ENCODE measurements around the gene KRTAP10-11.

DNA sequence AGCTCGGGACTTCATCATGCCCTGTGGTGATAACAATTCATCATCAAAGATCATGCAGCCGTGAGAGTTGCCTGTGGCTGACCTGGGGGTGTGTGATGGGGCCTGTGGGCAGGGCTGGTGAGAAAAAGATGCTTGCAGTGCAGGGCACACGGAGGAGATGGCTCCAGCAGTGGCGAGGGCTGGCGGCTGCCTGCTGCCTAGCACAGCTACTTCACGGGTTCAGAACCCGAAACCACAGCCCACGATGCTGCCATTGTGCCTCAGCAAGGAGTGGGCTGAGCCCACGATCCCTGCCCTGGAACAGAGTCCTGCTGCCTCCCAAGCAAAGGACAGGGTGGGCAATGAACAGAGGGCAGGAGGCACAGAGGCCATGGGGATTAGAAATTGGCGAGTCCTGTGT is 20.0 kb upstream of the KRTAP10-11 start:
- TF ChIP-seq POLR2A (IDR thresholded peaks at IDR 0.05; ENCODE audit: low read depth, low read length) (no peak), TAF1 (IDR thresholded peaks at IDR 0.05; ENCODE audit: borderline replicate concordance, low read depth, low read length) (no peak)

Measured in GM12892 (cell line).